OCI-LY7 (cell line): ENCODE measurements around the gene TPST2. TPM values are rescaled to one million over a fixed set of nuclear protein-coding genes. Genes with fewer than 3 reads are reported as not detected.

Experiments
- BruUV-seq: library from RNA; stranded (reverse); fragments of 400-500 nt; replicated peaks from 2 replicates; lab custom pipeline; 2021; lab: Mats Ljungman, UMichigan
- CTCF ChIA-PET: fragments of 300-600 bp; sonication (Branson Sonifier 250); formaldehyde crosslinking; loops from one replicate; lab custom pipeline; 2022; ENCODE audit warnings: antibody characterized with exemption; ENCODE audit not compliant: unreplicated experiment; lab: Charles Lee
- POLR2A ChIA-PET: fragments of 300-600 bp; sonication (Branson Sonifier 250); formaldehyde crosslinking; loops from one replicate; lab custom pipeline; 2022; ENCODE audit warnings: antibody characterized with exemption; lab: Charles Lee
- DNase-seq: peaks from one replicate; pipeline ENCODE4 v3.0.0-alpha.2; 2015; ENCODE audit warnings: low spot score
- H2AFZ ChIP-seq: fragments of 200-600 bp; sonication (generic), shearing (Covaris generic); 2 replicates; pipeline ENCODE4 v1.6.1; 2014; ENCODE audit warnings: mild to moderate bottlenecking, antibody characterized with exemption, low read length, moderate library complexity
- H3K27ac ChIP-seq: fragments of 200-600 bp; sonication (generic); 2 replicates; pipeline ENCODE4 v1.5.1; 2014; ENCODE audit warnings: mixed run types, low read depth, mild to moderate bottlenecking, moderate library complexity, low read length, inconsistent platforms; ENCODE audit not compliant: poor library complexity, severe bottlenecking
- H3K36me3 ChIP-seq: fragments of 200-600 bp; sonication (generic); 2 replicates; pipeline ENCODE4 v1.6.1; 2014; ENCODE audit warnings: mild to moderate bottlenecking, antibody characterized with exemption, low read length, moderate library complexity, mixed read lengths; ENCODE audit not compliant: insufficient read depth
- H3K4me1 ChIP-seq: fragments of 200-600 bp; sonication (generic); 2 replicates; pipeline ENCODE4 v1.5.1; 2014; ENCODE audit warnings: mild to moderate bottlenecking, low read length; ENCODE audit not compliant: insufficient read depth, poor library complexity, severe bottlenecking
- H3K4me2 ChIP-seq: fragments of 200-600 bp; sonication (generic); 2 replicates; pipeline ENCODE4 v1.6.1; 2014; ENCODE audit warnings: mild to moderate bottlenecking, low read length
- H3K4me3 ChIP-seq: fragments of 200-600 bp; sonication (generic); 2 replicates; pipeline ENCODE4 v1.5.1; 2014; ENCODE audit warnings: mild to moderate bottlenecking, low read depth, low read length; ENCODE audit not compliant: poor library complexity, severe bottlenecking
- H3K79me2 ChIP-seq: fragments of 200-600 bp; sonication (generic); 2 replicates; pipeline ENCODE4 v1.6.1; 2016; ENCODE audit warnings: low read depth, mild to moderate bottlenecking, low read length, moderate library complexity, mixed read lengths; ENCODE audit not compliant: insufficient read depth
- H3K9me2 ChIP-seq: fragments of 200-600 bp; sonication (generic); 2 replicates; pipeline ENCODE4 v1.6.1; 2016; ENCODE audit warnings: mild to moderate bottlenecking, low read length, mixed read lengths; ENCODE audit not compliant: insufficient read depth
- H3K9me3 ChIP-seq: fragments of 200-600 bp; sonication (generic); 2 replicates; pipeline ENCODE4 v1.6.1; 2014; ENCODE audit warnings: mild to moderate bottlenecking, mixed run types, low read length, mixed read lengths
- H4K20me1 ChIP-seq: fragments of 200-600 bp; sonication (generic); 2 replicates; pipeline ENCODE4 v1.6.1; 2014; ENCODE audit warnings: mild to moderate bottlenecking, antibody characterized with exemption, low read length, moderate library complexity, mixed read lengths; ENCODE audit not compliant: insufficient read depth
- EZH2phosphoT487 ChIP-seq: fragments of 200-600 bp; sonication (generic); IDR thresholded peaks from 2 replicates; pipeline ENCODE4 v1.6.1; 2018; ENCODE audit warnings: low read depth, borderline replicate concordance, mild to moderate bottlenecking, mixed run types, antibody characterized with exemption, low read length, moderate library complexity, mixed read lengths
- intact Hi-C: fragments of 100-400 bp; cut with micrococcal nuclease; formaldehyde crosslinking; loops from one replicate; pipeline ENCODE4 v1.10.0; 2022; ENCODE audit not compliant: unreplicated experiment
- total RNA-seq, 2 experiments: library from RNA; depleted of rRNA in 1 of 2; stranded (reverse); fragments of >200 nt in 1 of 2; shearing (Covaris generic) in 1 of 2; gene quantifications; 2 replicates each; pipeline ENCODE4 v1.2.3, GENCODE V29; 2014 to 2022
- TF ChIP-seq, protein P1 (sequence below): fragments of 200-600 bp; sonication (generic); conservative IDR thresholded peaks from 2 replicates; pipeline ENCODE4 v1.5.1; 2014; ENCODE audit warnings: mild to moderate bottlenecking, antibody characterized with exemption, low read length, moderate library complexity, mixed read lengths

TPST2 gene
- total RNA-seq, 2 experiments from 2014 or later: 12.5 to 19.1 TPM

DNA sequence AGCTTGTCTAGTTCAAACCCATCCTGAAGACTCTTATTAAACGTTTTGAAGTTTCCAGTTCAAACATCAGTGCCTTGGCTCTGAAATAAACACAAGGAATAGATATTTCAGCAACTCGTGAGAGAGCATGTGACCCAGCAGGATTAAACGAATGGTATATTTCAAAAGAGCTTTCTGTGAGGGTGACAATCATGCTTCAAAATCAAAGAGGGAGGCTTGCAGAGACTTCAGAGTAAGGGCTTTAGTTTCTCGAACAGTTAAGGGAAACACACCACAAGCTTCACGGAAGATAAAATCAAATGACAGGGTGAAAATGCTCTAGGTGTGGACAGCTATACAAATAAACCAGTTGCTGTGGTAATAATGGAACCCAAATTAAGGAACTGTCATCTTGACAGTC, 107.8 kb downstream of the TPST2 start:
- Histone ChIP-seq H3K36me3 (peaks cover 35% of the 10 kb centered on the region), H3K4me1 (peaks cover 78% of the 10 kb centered on the region), H3K9me2 (no peaks in the 10 kb centered on the region), H3K4me2 (peak overlapping the region; percentile 85), H3K27ac (peak overlapping the region; percentile 95), H3K9me3 (no peaks in the 10 kb centered on the region), H2AFZ (peak overlapping the region; percentile 1; the same call in 1 of the 2 replicates), H4K20me1 (peaks cover 7% of the 10 kb centered on the region; the same call in 1 of the 2 replicates), H3K79me2 (peaks cover 91% of the 10 kb centered on the region), H3K4me3 (peak overlapping the region; percentile 86)
- TF ChIP-seq, protein P1, sequence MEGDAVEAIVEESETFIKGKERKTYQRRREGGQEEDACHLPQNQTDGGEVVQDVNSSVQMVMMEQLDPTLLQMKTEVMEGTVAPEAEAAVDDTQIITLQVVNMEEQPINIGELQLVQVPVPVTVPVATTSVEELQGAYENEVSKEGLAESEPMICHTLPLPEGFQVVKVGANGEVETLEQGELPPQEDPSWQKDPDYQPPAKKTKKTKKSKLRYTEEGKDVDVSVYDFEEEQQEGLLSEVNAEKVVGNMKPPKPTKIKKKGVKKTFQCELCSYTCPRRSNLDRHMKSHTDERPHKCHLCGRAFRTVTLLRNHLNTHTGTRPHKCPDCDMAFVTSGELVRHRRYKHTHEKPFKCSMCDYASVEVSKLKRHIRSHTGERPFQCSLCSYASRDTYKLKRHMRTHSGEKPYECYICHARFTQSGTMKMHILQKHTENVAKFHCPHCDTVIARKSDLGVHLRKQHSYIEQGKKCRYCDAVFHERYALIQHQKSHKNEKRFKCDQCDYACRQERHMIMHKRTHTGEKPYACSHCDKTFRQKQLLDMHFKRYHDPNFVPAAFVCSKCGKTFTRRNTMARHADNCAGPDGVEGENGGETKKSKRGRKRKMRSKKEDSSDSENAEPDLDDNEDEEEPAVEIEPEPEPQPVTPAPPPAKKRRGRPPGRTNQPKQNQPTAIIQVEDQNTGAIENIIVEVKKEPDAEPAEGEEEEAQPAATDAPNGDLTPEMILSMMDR: no peak
- no peak for TF ChIP-seq EZH2phosphoT487
- no TSS peak for BruUV-seq
- DNase-seq: peak; percentile 26
- intact Hi-C loops: no loop called here
- CTCF ChIA-PET: interaction anchor here (0.7 kb wide), 1 partner anchor 160 kb away, joined by 3 read pairs; no protein-coding TSS in a partner anchor
- POLR2A ChIA-PET: interaction anchor here (0.6 to 6.0 kb wide), 15 partner anchors 9 to 191 kb away, joined by 3 to 34 read pairs (median 3); partner anchors contain the start of gene TFIP11

- H3K9me3 ChIP-seq: no peaks in the 10 kb centered on the region
- ChIA-PET CTCF (interaction anchor here (0.5 to 0.7 kb wide), 3 partner anchors 50 to 161 kb away, joined by 3 read pairs; no protein-coding TSS in a partner anchor), POLR2A (interaction anchor here (0.6 to 6.0 kb wide), 13 partner anchors 10 to 191 kb away, joined by 3 to 34 read pairs (median 3); partner anchors contain the start of gene TFIP11)
- peaks cover 36% of the 10 kb centered on the region for H3K36me3 ChIP-seq
- intact Hi-C loops: loop anchor here (2.0 kb wide), 1 partner anchor 191 kb away; no protein-coding TSS in a partner anchor
- BruUV-seq: no TSS peak
- H3K27ac ChIP-seq: peak overlapping the region; percentile 95
- H3K4me2 ChIP-seq: peak overlapping the region; percentile 85
- H3K4me1 ChIP-seq: peaks cover 83% of the 10 kb centered on the region
- H3K79me2 ChIP-seq: peaks cover 94% of the 10 kb centered on the region
- no peaks in the 10 kb centered on the region for H3K9me2 ChIP-seq
- peak; percentile 48 for DNase-seq
- peak overlapping the region; percentile 1; the same call in 1 of the 2 replicates for H2AFZ ChIP-seq
- peak overlapping the region; percentile 86 for H3K4me3 ChIP-seq
- TF ChIP-seq, protein P1: 0 out of 2 replicates have a peak, but pooled peaks have one; percentile 30
- TF ChIP-seq EZH2phosphoT487: no peak
- peaks cover 7% of the 10 kb centered on the region; the same call in 1 of the 2 replicates for H4K20me1 ChIP-seq
Observed at GRCh38 chr22:26481694-26482093, 108.2 kb downstream of the TPST2 start.
